Measurements from ENCODE around the gene BCL2L2. TPM values are rescaled to one million over a fixed set of nuclear protein-coding genes. Genes with fewer than 3 reads are reported as not detected.

Gene BCL2L2
- total and polyA plus RNA-seq, 9 of the 15 experiments (the other 6 are each of a cell fraction or from before 2014, with no cell fraction given): 2.6 to 32.5 (median 14.7) TPM

GRCh38 chr14:23320584-23321571 lies 14.2 kb downstream of the BCL2L2 start, which contains the start of gene PABPN1 (continued):
- TF ChIP-seq, protein P1, sequence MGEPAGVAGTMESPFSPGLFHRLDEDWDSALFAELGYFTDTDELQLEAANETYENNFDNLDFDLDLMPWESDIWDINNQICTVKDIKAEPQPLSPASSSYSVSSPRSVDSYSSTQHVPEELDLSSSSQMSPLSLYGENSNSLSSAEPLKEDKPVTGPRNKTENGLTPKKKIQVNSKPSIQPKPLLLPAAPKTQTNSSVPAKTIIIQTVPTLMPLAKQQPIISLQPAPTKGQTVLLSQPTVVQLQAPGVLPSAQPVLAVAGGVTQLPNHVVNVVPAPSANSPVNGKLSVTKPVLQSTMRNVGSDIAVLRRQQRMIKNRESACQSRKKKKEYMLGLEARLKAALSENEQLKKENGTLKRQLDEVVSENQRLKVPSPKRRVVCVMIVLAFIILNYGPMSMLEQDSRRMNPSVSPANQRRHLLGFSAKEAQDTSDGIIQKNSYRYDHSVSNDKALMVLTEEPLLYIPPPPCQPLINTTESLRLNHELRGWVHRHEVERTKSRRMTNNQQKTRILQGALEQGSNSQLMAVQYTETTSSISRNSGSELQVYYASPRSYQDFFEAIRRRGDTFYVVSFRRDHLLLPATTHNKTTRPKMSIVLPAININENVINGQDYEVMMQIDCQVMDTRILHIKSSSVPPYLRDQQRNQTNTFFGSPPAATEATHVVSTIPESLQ (CRISPR knock-in tag; IDR thresholded peaks at IDR 0.05): no peak
- TF ChIP-seq ZNF197 (CRISPR knock-in tag; IDR thresholded peaks at IDR 0.05; ENCODE audit: low read depth): 0 out of 2 replicates have a peak, but pooled peaks have one; percentile 37
- peak; percentile 94 for TF ChIP-seq CREB1 (IDR thresholded peaks at IDR 0.05)
- TF ChIP-seq CREB1 (CRISPR knock-in tag; IDR thresholded peaks at IDR 0.05): peak; percentile 92
- TF ChIP-seq SIN3A (IDR thresholded peaks at IDR 0.05; ENCODE audit: borderline replicate concordance in 2 of 2, control insufficient read depth in 1 of 2, low read depth in 2 of 2, low read length in 2 of 2): no peak
- TF ChIP-seq ZKSCAN3 (CRISPR knock-in tag; IDR thresholded peaks at IDR 0.05): no peak
- no peak for TF ChIP-seq EWSR1 (IDR thresholded peaks at IDR 0.05; ENCODE audit: borderline replicate concordance, low read depth, partially characterized antibody)
- TF ChIP-seq NR1H2 (CRISPR knock-in tag; IDR thresholded peaks at IDR 0.05): no peak
- TF ChIP-seq ZNF212 (CRISPR knock-in tag; IDR thresholded peaks at IDR 0.05): no peak
- no peak for TF ChIP-seq THRB (CRISPR knock-in tag; conservative IDR thresholded peaks at IDR 0.05)
- 0 out of 2 replicates have a peak, but pooled peaks have one; percentile 2 for TF ChIP-seq EGR1 (conservative IDR thresholded peaks at IDR 0.05)
- TF ChIP-seq HOMEZ (CRISPR knock-in tag; IDR thresholded peaks at IDR 0.05): no peak
- TF ChIP-seq HCFC1 (IDR thresholded peaks at IDR 0.05; ENCODE audit: low read depth, low read length): 0 out of 2 replicates have a peak, but pooled peaks have one; percentile 39

Measured in K562 (cell line).